H1 (cell line): ENCODE measurements around the gene CRYBB3. TPM values are rescaled to one million over a fixed set of nuclear protein-coding genes. Genes with fewer than 3 reads are reported as not detected.

Source experiments
- CTCF ChIA-PET: fragments of 300-600 bp; sonication (Branson Sonifier 250); formaldehyde crosslinking; loops from one replicate; lab custom pipeline; 2021; ENCODE audit not compliant: partially characterized antibody; lab: Charles Lee
- POLR2A ChIA-PET: fragments of 300-600 bp; sonication (Branson Sonifier 250); formaldehyde crosslinking; loops from one replicate; lab custom pipeline; 2021; ENCODE audit warnings: inconsistent platforms; ENCODE audit not compliant: partially characterized antibody; lab: Charles Lee
- DNase-seq, 2 experiments: peaks; one replicate each; pipeline versions ENCODE4 v3.0.0 to v3.0.0-alpha.2; 2010 to 2022; ENCODE audit warnings: low spot score in 2 of 2, low read depth in 1 of 2, mixed read lengths in 1 of 2
- FAIRE-seq: peaks from 2 replicates; lab custom pipeline; 2011; peaks lifted over from hg19 to GRCh38; lab: Jason Lieb, UNC
- H2AFZ ChIP-seq: 2 replicates; pipeline ENCODE4 v1.8.1; 2012; ENCODE audit warnings: low read length, inconsistent platforms
- H2AK5ac ChIP-seq: 2 replicates; pipeline ENCODE4 v1.6.1; 2013; ENCODE audit warnings: low read depth, low read length
- H2BK120ac ChIP-seq: replicated peaks from 2 replicates; pipeline ENCODE3; 2013; ENCODE audit warnings: low read depth, low read length, inconsistent platforms
- H2BK12ac ChIP-seq: 2 replicates; pipeline ENCODE4 v1.6.1; 2013; ENCODE audit warnings: low read depth, low read length
- H2BK15ac ChIP-seq: 2 replicates; pipeline ENCODE4 v1.6.1; 2013; ENCODE audit warnings: low read length
- H2BK20ac ChIP-seq: 2 replicates; pipeline ENCODE4 v1.6.1; 2013; ENCODE audit warnings: low read length
- H2BK5ac ChIP-seq: 2 replicates; pipeline ENCODE4 v1.6.1; 2013; ENCODE audit warnings: low read depth, low read length
- H3K14ac ChIP-seq: 2 replicates; pipeline ENCODE4 v1.6.1; 2013; ENCODE audit warnings: inconsistent platforms; ENCODE audit not compliant: insufficient read length
- H3K18ac ChIP-seq: 2 replicates; pipeline ENCODE4 v1.6.1; 2013; ENCODE audit warnings: low read length; ENCODE audit errors: extremely low read depth
- H3K23ac ChIP-seq: 2 replicates; pipeline ENCODE4 v1.6.1; 2013; ENCODE audit warnings: inconsistent platforms; ENCODE audit not compliant: insufficient read length
- H3K23me2 ChIP-seq: 2 replicates; pipeline ENCODE4 v1.6.1; 2013; ENCODE audit warnings: low read depth, low read length
- H3K27ac ChIP-seq: 2 replicates; pipeline ENCODE4 v1.6.1; 2011; ENCODE audit warnings: low read depth, low read length, inconsistent platforms
- H3K27me3 ChIP-seq, 4 experiments: replicated peaks in 1 of 4; 1 replicate in 1 of 4; 2 replicates in 3 of 4; pipeline versions ENCODE4 v1.6.1 to v1.8.1; 2011 to 2013; ENCODE audit warnings: low read length in 3 of 4, mild to moderate bottlenecking in 3 of 4, inconsistent platforms in 2 of 4, mixed read lengths in 2 of 4, moderate library complexity in 1 of 4; ENCODE audit not compliant: control insufficient read depth in 3 of 4, insufficient read depth in 3 of 4; ENCODE audit errors: extremely low read depth in 1 of 4
- H3K36me3 ChIP-seq, 4 experiments: 2 replicates each; pipeline versions ENCODE4 v1.6.1 to v1.8.1; 2011 to 2013; ENCODE audit warnings: mild to moderate bottlenecking in 4 of 4, low read length in 3 of 4, moderate library complexity in 2 of 4, control low read depth in 1 of 4, inconsistent platforms in 1 of 4; ENCODE audit not compliant: insufficient read depth in 4 of 4, control insufficient read depth in 2 of 4
- H3K4ac ChIP-seq: replicated peaks from 2 replicates; pipeline ENCODE3; 2013; ENCODE audit warnings: low read length, low read depth, mixed read lengths, inconsistent platforms; ENCODE audit not compliant: insufficient read length
- H3K4me1 ChIP-seq, 4 experiments: replicated peaks in 1 of 4; 1 replicate in 1 of 4; 2 replicates in 3 of 4; pipeline versions ENCODE4 v1.6.1 to v1.8.1; 2011 to 2013; ENCODE audit warnings: low read length in 3 of 4, inconsistent platforms in 2 of 4, mixed read lengths in 1 of 4; ENCODE audit not compliant: insufficient read depth in 4 of 4, control insufficient read depth in 3 of 4
- H3K4me2 ChIP-seq, 2 experiments: 2 replicates each; pipeline versions ENCODE4 v1.6.1 to v1.8.1; 2011 to 2013; ENCODE audit warnings: low read depth in 2 of 2, low read length in 2 of 2, control low read depth in 1 of 2, inconsistent platforms in 1 of 2, mild to moderate bottlenecking in 1 of 2; ENCODE audit not compliant: insufficient read depth in 1 of 2
- H3K4me3 ChIP-seq, 4 experiments: fragments of 200-600, 300-600 bp in 1 of 4; sonication (generic), shearing (Covaris generic), sonication (Bioruptor Twin) in 1 of 4; 2 replicates each; pipeline versions ENCODE4 v1.5.1 to v1.8.1; 2011 to 2016; ENCODE audit warnings: low read length in 4 of 4, low read depth in 3 of 4, control low read depth in 2 of 4, inconsistent platforms in 2 of 4, mild to moderate bottlenecking in 2 of 4, mixed read lengths in 1 of 4, moderate library complexity in 1 of 4; ENCODE audit not compliant: insufficient read depth in 2 of 4; ENCODE audit errors: extremely low read depth in 1 of 4
- H3K56ac ChIP-seq: replicated peaks from 2 replicates; pipeline ENCODE3; 2013; ENCODE audit warnings: low read depth, mild to moderate bottlenecking, mixed read lengths, low read length, inconsistent platforms; ENCODE audit not compliant: insufficient read length
- H3K79me1 ChIP-seq: 2 replicates; pipeline ENCODE4 v1.6.1; 2013; ENCODE audit warnings: low read depth, low read length, control low read depth
- H3K79me2 ChIP-seq, 2 experiments: 2 replicates each; pipeline versions ENCODE4 v1.6.1 to v1.8.1; 2012 to 2013; ENCODE audit warnings: low read length in 2 of 2, mild to moderate bottlenecking in 2 of 2, inconsistent platforms in 1 of 2; ENCODE audit not compliant: insufficient read depth in 2 of 2, control insufficient read depth in 1 of 2
- H3K9ac ChIP-seq, 4 experiments: replicated peaks in 1 of 4; 1 replicate in 1 of 4; 2 replicates in 3 of 4; pipeline versions ENCODE4 v1.6.1 to v1.8.1; 2011 to 2013; ENCODE audit warnings: low read depth in 3 of 4, low read length in 3 of 4, control low read depth in 2 of 4, mild to moderate bottlenecking in 2 of 4, moderate library complexity in 2 of 4, inconsistent platforms in 1 of 4; ENCODE audit errors: extremely low read depth in 1 of 4
- H3K9me3 ChIP-seq, 2 experiments: 2 replicates each; pipeline versions ENCODE4 v1.6.1 to v1.8.1; 2012 to 2013; ENCODE audit warnings: mild to moderate bottlenecking in 2 of 2, moderate library complexity in 2 of 2, control low read depth in 1 of 2, inconsistent platforms in 1 of 2, low read depth in 1 of 2, low read length in 1 of 2, mixed read lengths in 1 of 2; ENCODE audit not compliant: insufficient read depth in 2 of 2
- H4K20me1 ChIP-seq, 2 experiments: replicated peaks in 1 of 2; 2 replicates each; pipeline versions ENCODE3 to v1.8.1; 2011 to 2013; ENCODE audit warnings: inconsistent platforms in 2 of 2, low read length in 2 of 2, mild to moderate bottlenecking in 1 of 2; ENCODE audit not compliant: insufficient read depth in 2 of 2, control insufficient read depth in 1 of 2
- H4K5ac ChIP-seq: 2 replicates; pipeline ENCODE4 v1.6.1; 2013; ENCODE audit warnings: low read length, low read depth, mixed read lengths, inconsistent platforms; ENCODE audit not compliant: insufficient read length
- H4K8ac ChIP-seq: 2 replicates; pipeline ENCODE4 v1.8.0; 2013; ENCODE audit warnings: mild to moderate bottlenecking, moderate library complexity, low read length, inconsistent platforms; ENCODE audit not compliant: insufficient read depth; ENCODE audit errors: extremely low read depth
- H4K91ac ChIP-seq: replicated peaks from 2 replicates; pipeline ENCODE3; 2013; ENCODE audit warnings: low read length, mixed read lengths, inconsistent platforms; ENCODE audit not compliant: insufficient read length
- CEBPB ChIP-seq: IDR thresholded peaks from 2 replicates; pipeline ENCODE4 v1.6.1; 2012; ENCODE audit warnings: low read depth, low read length
- CREB1 ChIP-seq: IDR thresholded peaks from 2 replicates; pipeline ENCODE4 v1.6.1; 2012; ENCODE audit warnings: inconsistent platforms
- CTBP2 ChIP-seq: IDR thresholded peaks from 2 replicates; pipeline ENCODE4 v1.7.0; 2011; ENCODE audit warnings: borderline replicate concordance, mild to moderate bottlenecking, moderate library complexity, mixed read lengths, low read length; ENCODE audit not compliant: insufficient read depth, insufficient read length
- EGR1 ChIP-seq: IDR thresholded peaks from 2 replicates; pipeline ENCODE4 v1.6.1; 2011; ENCODE audit warnings: low read depth, low read length, borderline replicate concordance
- JUND ChIP-seq: IDR thresholded peaks from 2 replicates; pipeline ENCODE4 v1.6.1; 2011; ENCODE audit warnings: mild to moderate bottlenecking, improper control_type of control experiment, low read length
- MAFK ChIP-seq: IDR thresholded peaks from 2 replicates; pipeline ENCODE4 v1.6.1; 2012; ENCODE audit warnings: low read depth, mild to moderate bottlenecking, improper control_type of control experiment, low read length
- NRF1 ChIP-seq: IDR thresholded peaks from 2 replicates; pipeline ENCODE4 v1.6.1; 2011; ENCODE audit warnings: mild to moderate bottlenecking, low read depth, low read length, improper control_type of control experiment
- POU5F1 ChIP-seq: IDR thresholded peaks from 2 replicates; pipeline ENCODE4 v1.6.1; 2011; ENCODE audit warnings: low read depth, mild to moderate bottlenecking, low read length, moderate library complexity
- RAD21 ChIP-seq, 2 experiments: IDR thresholded peaks in 1 of 2; conservative IDR thresholded peaks in 1 of 2; 2 replicates each; pipeline ENCODE4 v1.6.1; 2011; ENCODE audit warnings: low read depth in 2 of 2, low read length in 2 of 2, improper control_type of control experiment in 1 of 2, inconsistent platforms in 1 of 2, mild to moderate bottlenecking in 1 of 2, moderate library complexity in 1 of 2
- RFX5 ChIP-seq: IDR thresholded peaks from 2 replicates; pipeline ENCODE4 v1.6.1; 2011; ENCODE audit warnings: low read depth, low read length, improper control_type of control experiment, borderline replicate concordance
- SAP30 ChIP-seq: fragments of 300-600 bp; sonication (generic); IDR thresholded peaks from 2 replicates; pipeline ENCODE4 v1.7.1; 2012; ENCODE audit warnings: low read length, moderate library complexity, mild to moderate bottlenecking, inconsistent platforms; ENCODE audit not compliant: insufficient read depth, insufficient replicate concordance
- SP1 ChIP-seq: IDR thresholded peaks from 2 replicates; pipeline ENCODE4 v1.6.1; 2011; ENCODE audit warnings: low read depth, low read length
- TAF1 ChIP-seq: IDR thresholded peaks from 2 replicates; pipeline ENCODE4 v1.6.1; 2011; ENCODE audit warnings: mild to moderate bottlenecking, low read depth, low read length
- TEAD4 ChIP-seq: IDR thresholded peaks from 2 replicates; pipeline ENCODE4 v1.6.1; 2012; ENCODE audit warnings: low read depth, low read length, inconsistent platforms, mixed read lengths
- WGBS, 2 experiments: shearing (Covaris generic) in 1 of 2; methylation state at CpG; one replicate each; pipeline versions ENCODE4 v1.1.6 to v1.1.7; 2013 to 2015; ENCODE audit warnings: low lambda C conversion rate in 2 of 2, mixed read lengths in 2 of 2, inconsistent platforms in 1 of 2, low coverage in 1 of 2, missing lambda C conversion rate in 1 of 2; ENCODE audit not compliant: insufficient replicate concordance in 2 of 2, insufficient coverage in 1 of 2, insufficient read length in 1 of 2; ENCODE audit errors: extremely low coverage in 1 of 2, missing lambda C conversion rate in 1 of 2; 5-methylcytosine and 5-hydroxymethylcytosine counted together
- polyA plus RNA-seq, 7 experiments: library from polyadenylated mRNA; depleted of rRNA in 3 of 7; stranded (reverse) in 5 of 7; unstranded in 2 of 7; fragments of >200 nt in 5 of 7; fragments of 200-250 nt in 2 of 7; gene quantifications; 1 replicate in 5 of 7; 2 replicates in 1 of 7; 4 replicates in 1 of 7; pipeline versions ENCODE4 v1.2.1 to v1.2.3, GENCODE V29; 2011 to 2013; ENCODE audit warnings: missing spikeins in 2 of 7, mixed read lengths in 2 of 7
- total RNA-seq: library from RNA; stranded (reverse); fragmentation: NEBNext Ultra II Directional; extraction: Animal tissue kit (Norgen Biotek cat#: 25700); gene quantifications from 2 replicates; pipeline ENCODE4 v1.2.1, GENCODE V29; 2021
- TF ChIP-seq, protein P1 (sequence below): IDR thresholded peaks from 2 replicates; pipeline ENCODE4 v1.6.1; 2012; ENCODE audit warnings: inconsistent platforms

Gene CRYBB3
- total and polyA plus RNA-seq, 2 of the 8 experiments (the other 6 are each of a cell fraction or from before 2014, with no cell fraction given) = 0.44 to 0.58 TPM

DNA sequence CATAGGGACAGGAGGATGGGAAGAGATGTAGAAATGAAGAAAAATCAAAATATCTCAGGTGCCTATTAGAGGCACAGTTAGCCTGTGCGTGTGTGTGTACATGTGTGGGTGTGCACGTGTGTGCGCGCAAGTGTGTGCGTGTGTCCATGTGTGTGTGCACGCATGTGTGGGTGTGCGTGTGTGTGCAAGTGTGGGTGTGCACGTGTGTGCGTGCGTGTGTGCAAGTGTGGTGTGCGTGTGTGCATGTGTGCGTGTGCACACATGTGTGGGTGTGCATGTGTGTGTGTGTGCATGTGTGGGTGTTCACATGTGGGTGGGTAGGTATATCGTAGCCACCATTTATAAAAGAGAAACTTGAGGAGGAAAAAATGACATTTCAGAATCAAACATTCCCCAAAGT lies 29.2 kb downstream of the CRYBB3 start:
- Histone ChIP-seq H4K8ac (no peak overlapping the region), H2BK20ac (no peak overlapping the region), H3K27ac (no peak overlapping the region), H3K18ac (no peak overlapping the region), H3K4ac (no peak overlapping the region), H3K4me2 (no peak overlapping the region), H3K79me2 (no peaks in the 10 kb centered on the region), H4K20me1 (peaks cover 0 to 2% of the 10 kb centered on the region in 2 experiments), H3K4me3 (no peak overlapping the region), H2BK12ac (no peak overlapping the region), H2BK5ac (no peak overlapping the region), H3K56ac (no peak overlapping the region), H2BK15ac (no peak overlapping the region), H4K5ac (no peak overlapping the region), H2BK120ac (no peak overlapping the region), H3K4me1 (no peaks in the 10 kb centered on the region), H3K9me3 (no peaks in the 10 kb centered on the region), H4K91ac (no peak overlapping the region), H3K36me3 (no peaks in the 10 kb centered on the region), H3K9ac (no peak overlapping the region), H3K23ac (no peak overlapping the region), H2AK5ac (no peak overlapping the region), H3K27me3 (no peaks in the 10 kb centered on the region), H3K23me2 (no peaks in the 10 kb centered on the region), H3K79me1 (no peaks in the 10 kb centered on the region), H2AFZ (no peak overlapping the region), H3K14ac (no peak overlapping the region)
- no peak for DNase-seq
- POLR2A ChIA-PET = no interaction called here
- CTCF ChIA-PET = interaction anchor here (1.6 kb wide), 1 partner anchor 26 kb away, joined by 4 read pairs; no protein-coding TSS in a partner anchor
- WGBS, 2 experiments = 73% methylated on average over 13 of the region's 13 CpGs; no CpG with 5 or more reads in 1 of the 2 experiments
- no peak for FAIRE-seq
- no peak for TF ChIP-seq RFX5
- TF ChIP-seq RAD21 (IDR thresholded peaks at IDR 0.05 in 1 of 2, conservative IDR thresholded peaks at IDR 0.05 in 1 of 2; ENCODE audit: low read depth in 2 of 2, low read length in 2 of 2) = no peak
- TF ChIP-seq CEBPB = no peak
- TF ChIP-seq MAFK = no peak
- TF ChIP-seq CREB1 = no peak
- TF ChIP-seq, protein P1, sequence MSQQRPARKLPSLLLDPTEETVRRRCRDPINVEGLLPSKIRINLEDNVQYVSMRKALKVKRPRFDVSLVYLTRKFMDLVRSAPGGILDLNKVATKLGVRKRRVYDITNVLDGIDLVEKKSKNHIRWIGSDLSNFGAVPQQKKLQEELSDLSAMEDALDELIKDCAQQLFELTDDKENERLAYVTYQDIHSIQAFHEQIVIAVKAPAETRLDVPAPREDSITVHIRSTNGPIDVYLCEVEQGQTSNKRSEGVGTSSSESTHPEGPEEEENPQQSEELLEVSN = no peak
- no peak for TF ChIP-seq SP1
- TF ChIP-seq CTBP2 = no peak
- TF ChIP-seq JUND = no peak
- no peak for TF ChIP-seq TAF1
- TF ChIP-seq POU5F1 = no peak
- TF ChIP-seq SAP30 = no peak
- no peak for TF ChIP-seq EGR1
- TF ChIP-seq NRF1 = no peak
- no peak for TF ChIP-seq TEAD4
